Central memory CD4-positive, alpha-beta T cell (primary cell): ENCODE measurements around the gene SLC34A3.

Experiments
- DNase-seq: peaks from one replicate; pipeline ENCODE4 v3.0.0; 2022

SLC34A3 gene

DNA sequence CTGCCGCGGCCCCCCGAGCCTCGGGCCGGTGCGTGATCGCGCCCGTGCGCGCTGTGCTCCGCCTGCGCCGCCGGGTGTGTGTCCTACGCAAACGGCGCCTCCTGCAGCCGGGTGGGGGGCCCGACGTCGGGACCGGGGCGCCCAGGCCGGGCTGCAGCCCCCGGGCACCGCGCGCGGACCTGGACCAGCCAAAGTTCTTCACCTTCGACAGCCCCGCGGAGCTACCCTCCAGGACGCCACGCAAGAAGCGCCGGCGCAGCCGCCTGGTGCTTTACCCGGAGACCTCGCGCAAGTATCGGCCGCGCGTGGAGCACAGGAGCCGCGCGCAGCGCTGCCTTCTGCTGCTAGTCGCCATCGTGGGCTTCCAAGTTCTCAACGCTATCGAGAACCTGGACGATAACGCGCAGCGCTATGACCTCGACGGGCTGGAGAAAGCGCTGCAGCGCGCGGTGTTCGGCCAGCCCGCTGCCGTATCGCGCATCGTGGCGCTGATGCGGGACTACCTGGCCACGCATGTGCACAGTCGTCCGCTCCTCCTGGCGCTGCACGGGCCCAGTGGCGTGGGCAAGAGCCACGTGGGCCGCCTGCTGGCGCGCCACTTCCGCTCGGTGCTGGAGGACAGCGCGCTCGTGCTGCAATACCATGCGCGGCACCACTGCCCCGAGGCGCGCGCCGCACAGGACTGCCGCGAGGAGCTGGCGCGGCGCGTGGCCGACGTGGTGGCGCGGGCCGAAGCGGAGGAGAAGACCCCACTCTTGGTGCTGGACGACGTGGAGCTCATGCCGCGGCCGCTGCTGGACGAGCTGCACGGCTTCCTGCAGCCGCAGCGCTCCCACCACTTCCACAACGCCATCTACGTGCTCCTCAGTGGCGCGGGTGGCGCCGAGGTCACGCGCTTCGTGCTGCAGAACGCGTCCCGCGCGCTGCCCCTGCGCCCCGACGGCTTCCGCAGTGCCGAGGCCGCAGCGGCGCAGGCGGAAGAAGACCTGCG lies 48.3 kb downstream of the SLC34A3 start:
- no peak for DNase-seq

DNA sequence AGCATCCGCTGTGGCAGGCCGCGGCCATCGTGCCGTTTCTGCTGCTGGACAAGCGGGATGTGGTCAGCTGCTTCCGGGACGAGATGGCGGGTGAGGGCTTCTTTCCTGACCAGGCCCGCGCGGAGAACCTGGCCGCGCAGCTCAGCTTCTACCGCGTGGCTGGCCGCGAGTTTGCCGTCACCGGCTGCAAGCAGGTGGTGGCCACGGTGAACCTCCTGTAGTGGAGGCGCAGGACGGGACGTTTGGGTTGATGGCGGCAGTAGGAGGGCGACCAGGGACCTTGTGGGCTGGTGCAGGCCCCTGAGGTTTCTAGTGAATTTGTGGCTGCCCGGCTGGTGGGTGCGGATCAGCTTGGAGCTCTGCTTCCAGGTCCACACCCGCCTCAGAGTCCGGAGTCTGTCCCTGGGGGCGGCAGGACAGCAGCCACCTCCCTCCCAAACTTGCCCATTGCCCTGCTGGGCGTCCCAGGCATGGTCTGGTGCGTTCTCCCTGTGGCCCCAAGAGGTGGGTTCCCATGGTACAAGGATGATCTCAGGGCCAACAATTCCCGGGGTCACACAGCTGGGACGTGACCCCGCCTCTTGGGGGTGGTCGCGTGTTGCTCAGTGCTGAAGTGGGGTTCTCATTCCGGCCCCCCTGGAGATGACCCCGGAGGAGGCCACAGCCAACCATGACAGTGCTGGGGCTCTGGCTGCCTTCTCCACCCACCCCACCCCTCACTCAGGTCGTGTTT lies 49.2 kb downstream of the SLC34A3 start:
- DNase-seq = no peak

DNA sequence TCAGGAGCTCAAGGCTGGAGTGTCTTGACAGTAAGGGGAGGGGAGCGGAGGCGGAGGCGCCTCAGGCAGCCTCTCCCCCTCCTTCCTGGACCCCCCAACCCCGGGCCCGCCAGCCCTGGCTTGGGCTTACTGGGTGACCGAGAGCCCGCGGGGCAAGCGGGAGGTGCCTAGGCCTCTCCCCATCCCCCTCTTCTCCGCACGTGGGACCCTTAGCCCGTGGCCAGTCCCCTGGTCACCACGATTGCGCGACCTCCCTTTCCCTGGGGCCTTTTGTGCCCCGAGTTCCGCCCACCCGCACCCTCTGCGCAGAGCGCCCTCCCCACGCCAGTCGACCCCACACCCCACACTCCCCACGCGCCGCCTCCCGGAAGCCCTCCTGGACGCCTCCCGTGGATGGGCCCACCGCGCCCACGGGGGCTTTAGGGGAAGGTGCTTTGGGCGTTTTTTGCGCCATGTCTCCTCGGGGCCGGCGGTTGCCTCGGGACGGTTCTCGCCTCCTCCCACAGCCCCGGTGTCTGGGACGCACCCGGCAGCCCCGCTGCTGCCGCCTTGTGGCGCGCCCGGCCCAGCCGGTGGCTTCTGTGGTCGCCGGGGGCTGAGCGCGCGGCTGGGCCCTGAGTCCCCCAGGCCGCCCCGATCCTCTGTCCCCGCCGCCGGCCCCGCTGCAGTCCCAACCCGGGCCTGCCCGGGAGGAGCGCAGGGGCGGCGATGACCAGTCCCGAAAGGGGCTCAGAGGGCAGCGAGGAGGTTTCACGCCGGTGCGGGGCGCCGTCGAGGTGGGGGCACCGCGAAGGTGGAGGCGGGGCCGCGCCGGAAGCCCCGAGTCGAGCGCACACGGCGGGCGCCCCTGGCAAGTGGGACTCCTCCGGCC lies 50.0 kb downstream of the SLC34A3 start:
- DNase-seq = no peak

DNA sequence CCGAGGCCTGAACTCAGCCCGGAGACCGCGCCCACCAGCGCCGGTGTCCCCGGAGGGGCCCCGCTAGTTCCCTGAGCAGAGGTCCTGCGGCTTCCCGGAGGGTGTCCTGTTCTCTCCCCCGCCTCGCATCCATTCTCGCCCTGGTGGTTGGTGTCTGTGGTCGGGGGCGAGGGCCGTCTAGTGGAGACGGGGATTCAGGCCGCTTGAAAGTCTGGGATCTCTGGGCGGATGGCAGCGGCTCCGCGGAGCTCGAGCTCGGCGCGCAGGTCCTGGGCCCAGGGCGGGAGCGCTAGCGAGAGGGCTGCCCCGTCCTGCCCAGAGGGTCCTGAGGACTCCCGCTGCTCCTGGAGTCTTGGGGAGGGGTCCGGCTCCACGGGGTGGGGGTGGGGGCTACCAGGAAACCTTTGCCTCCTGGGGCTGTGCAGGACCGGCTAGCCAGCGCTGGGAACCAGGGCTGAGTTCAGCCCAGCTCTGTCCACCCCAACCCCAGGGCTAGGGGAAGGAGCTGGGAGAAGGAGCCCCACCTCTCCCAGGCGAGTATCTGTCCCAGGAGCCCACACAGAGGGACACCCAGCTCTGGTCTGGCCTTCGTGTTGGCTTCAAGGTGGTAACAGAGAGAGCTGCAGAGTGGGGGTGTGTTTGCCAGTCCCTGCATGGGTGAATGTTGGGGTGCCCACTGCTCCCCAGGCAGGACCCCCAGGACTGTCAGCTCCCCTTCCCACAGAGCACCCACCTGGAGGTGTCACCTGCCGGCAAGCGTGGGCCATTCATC lies 50.8 kb downstream of the SLC34A3 start:
- DNase-seq = no peak
